HepG2 (cell line): ENCODE results near the gene MFSD12. TPM values are rescaled to one million over a fixed set of nuclear protein-coding genes. Genes with fewer than 3 reads are reported as not detected.

Experiments
- ATAC-seq: fragments of 200-7000 bp; cut with Tn5 transposase; 3 replicates; pipeline ENCODE4 v1.9.1; 2020; ENCODE audit warnings: mild to moderate bottlenecking, moderate library complexity
- BruUV-seq: library from RNA; stranded (reverse); fragments of 400-500 nt; replicated peaks from 2 replicates; lab custom pipeline; 2021; lab: Mats Ljungman, UMichigan
- CTCF ChIA-PET: fragments of 300-600 bp; formaldehyde crosslinking; extraction: SDS; loops from one replicate; lab custom pipeline; 2021; ENCODE audit warnings: low total read pairs, inconsistent platforms, low intra/inter-chr PET ratio; lab: Yijun Ruan, JAX
- POLR2A ChIA-PET: fragments of 350-600 bp; sonication (Branson Sonifier 250); formaldehyde crosslinking; loops from one replicate; lab custom pipeline; 2020; ENCODE audit warnings: antibody characterized with exemption, inconsistent platforms; lab: Yijun Ruan, JAX
- DNase-seq: peaks from one replicate; pipeline ENCODE4 v3.0.0-alpha.2; 2015; ENCODE audit warnings: low spot score
- FAIRE-seq: peaks from 3 replicates; lab custom pipeline; 2011; peaks lifted over from hg19 to GRCh38; lab: Jason Lieb, UNC
- H2AFZ ChIP-seq: one replicate; pipeline ENCODE4 v1.6.1; 2011; ENCODE audit warnings: low read length, inconsistent platforms
- H3K27ac ChIP-seq: fragments of 300-600 bp; 3 replicates; pipeline ENCODE4 v1.8.0; 2011; ENCODE audit warnings: mixed run types, mild to moderate bottlenecking, mixed read lengths, low read length, inconsistent platforms; ENCODE audit not compliant: insufficient read depth; ENCODE audit errors: extremely low read length
- H3K27me3 ChIP-seq, 2 experiments: fragments of 200-600 bp in 1 of 2; 2 replicates in 1 of 2; 3 replicates in 1 of 2; pipeline versions ENCODE4 v1.6.0 to v1.8.0; 2011; ENCODE audit warnings: low read length in 2 of 2, mild to moderate bottlenecking in 2 of 2, moderate library complexity in 2 of 2, inconsistent platforms in 1 of 2; ENCODE audit not compliant: insufficient read depth in 2 of 2, control insufficient read depth in 1 of 2
- H3K36me3 ChIP-seq, 2 experiments: fragments of 200-600 bp in 1 of 2; replicated peaks in 1 of 2; 2 replicates in 1 of 2; 3 replicates in 1 of 2; pipeline versions ENCODE4 v1.5.1 to v1.8.0; 2011; ENCODE audit warnings: low read length in 2 of 2, inconsistent platforms in 1 of 2; ENCODE audit not compliant: insufficient read depth in 2 of 2, control insufficient read depth in 1 of 2
- H3K4me1 ChIP-seq: 2 replicates; pipeline ENCODE4 v1.5.1; 2012; ENCODE audit warnings: low read length, inconsistent platforms; ENCODE audit not compliant: insufficient read depth
- H3K4me2 ChIP-seq: 2 replicates; pipeline ENCODE4 v1.6.0; 2011; ENCODE audit warnings: low read depth, low read length, inconsistent platforms
- H3K4me3 ChIP-seq, 3 experiments: fragments of 200-600 bp in 1 of 3; sonication (generic), shearing (Covaris generic) in 1 of 3; replicated peaks in 1 of 3; 2 replicates each; pipeline ENCODE4 v1.5.1; 2011 to 2016; ENCODE audit warnings: low read length in 3 of 3, inconsistent platforms in 2 of 3, low read depth in 2 of 3, mild to moderate bottlenecking in 2 of 3, control low read depth in 1 of 3, mixed read lengths in 1 of 3; ENCODE audit not compliant: insufficient read depth in 1 of 3
- H3K79me2 ChIP-seq: one replicate; pipeline ENCODE4 v1.6.1; 2011; ENCODE audit warnings: low read length, inconsistent platforms; ENCODE audit not compliant: insufficient read depth
- H3K9ac ChIP-seq: 2 replicates; pipeline ENCODE4 v1.6.0; 2011; ENCODE audit warnings: mild to moderate bottlenecking, low read depth, low read length, inconsistent platforms; ENCODE audit not compliant: insufficient read depth
- H3K9me3 ChIP-seq: 2 replicates; pipeline ENCODE4 v1.5.1; 2012; ENCODE audit warnings: mild to moderate bottlenecking, low read length
- H4K20me1 ChIP-seq: 2 replicates; pipeline ENCODE4 v1.6.0; 2011; ENCODE audit warnings: inconsistent platforms, mild to moderate bottlenecking, low read length, moderate library complexity; ENCODE audit not compliant: insufficient read depth
- AGO1 ChIP-seq: fragments of 200-400 bp; formaldehyde crosslinking; IDR thresholded peaks from 2 replicates; pipeline ENCODE4 v1.6.1; 2017; ENCODE audit warnings: mild to moderate bottlenecking, low read depth, low read length, moderate library complexity; ENCODE audit not compliant: poor library complexity, severe bottlenecking
- BCL6 ChIP-seq: IDR thresholded peaks from 2 replicates; pipeline ENCODE4 v1.6.1; 2016; ENCODE audit warnings: missing genetic modification reagents, missing compliant biosample characterization
- DNMT1 ChIP-seq: sonication (generic); formaldehyde crosslinking; IDR thresholded peaks from 2 replicates; pipeline ENCODE4 v1.5.1; 2020; ENCODE audit warnings: mild to moderate bottlenecking, missing genetic modification reagents
- NFYB ChIP-seq: sonication (generic); formaldehyde crosslinking; IDR thresholded peaks from 2 replicates; pipeline ENCODE4 v1.4.0; 2020; ENCODE audit warnings: missing genetic modification reagents
- USF2 ChIP-seq, 2 experiments: sonication (generic) in 1 of 2; formaldehyde crosslinking in 1 of 2; IDR thresholded peaks; 2 replicates each; pipeline versions ENCODE4 v1.5.1 to v1.6.1; 2011 to 2020; ENCODE audit warnings: borderline replicate concordance in 1 of 2, low read depth in 1 of 2, low read length in 1 of 2, mild to moderate bottlenecking in 1 of 2, missing genetic modification reagents in 1 of 2, moderate library complexity in 1 of 2
- WGBS: methylation state at CpG from one replicate; pipeline ENCODE4 v1.1.6; 2017; ENCODE audit warnings: low lambda C conversion rate; 5-methylcytosine and 5-hydroxymethylcytosine counted together
- in situ Hi-C: cut with HindIII; loops from 2 replicates; pipeline ENCODE4 v1.10.0; 2017; ENCODE audit warnings: low pct_unique_long_range_greater_than_20kb; ENCODE audit not compliant: extremely low pct_ligation_motif_present
- intact Hi-C: fragments of 100-400 bp; cut with micrococcal nuclease; formaldehyde crosslinking; loops from one replicate; pipeline ENCODE4 v1.10.0; 2022; ENCODE audit not compliant: unreplicated experiment
- polyA plus RNA-seq, 8 experiments: library from polyadenylated mRNA; depleted of rRNA in 3 of 8; stranded (reverse) in 7 of 8; unstranded in 1 of 8; fragments of >200 nt; fragmentation: Illumina TruSeq in 4 of 8; extraction: Trizol in 4 of 8; gene quantifications; 2 replicates each; pipeline versions ENCODE4 v1.2.1 to v1.2.3, GENCODE V29; 2011 to 2016; ENCODE audit warnings: low read depth in 4 of 8, missing spikeins in 1 of 8, mixed read lengths in 1 of 8; ENCODE audit not compliant: insufficient read depth in 1 of 8
- total RNA-seq, 5 experiments: library from RNA; depleted of rRNA; stranded (reverse); fragments of >200 nt; fragmentation: Illumina TruSeq; extraction: Trizol; gene quantifications; 2 replicates each; pipeline ENCODE4 v1.2.3, GENCODE V29; 2016; ENCODE audit warnings: low read depth in 1 of 5
- TF ChIP-seq, protein P1 (sequence below): sonication (generic); formaldehyde crosslinking; IDR thresholded peaks from 2 replicates; pipeline ENCODE4 v1.5.0; 2020; ENCODE audit warnings: mild to moderate bottlenecking, missing genetic modification reagents, moderate library complexity

MFSD12 gene
- total and polyA plus RNA-seq, 2 of the 13 experiments (the other 11 are each of a cell fraction or from before 2014, with no cell fraction given) = 27.2 to 29.1 TPM

DNA sequence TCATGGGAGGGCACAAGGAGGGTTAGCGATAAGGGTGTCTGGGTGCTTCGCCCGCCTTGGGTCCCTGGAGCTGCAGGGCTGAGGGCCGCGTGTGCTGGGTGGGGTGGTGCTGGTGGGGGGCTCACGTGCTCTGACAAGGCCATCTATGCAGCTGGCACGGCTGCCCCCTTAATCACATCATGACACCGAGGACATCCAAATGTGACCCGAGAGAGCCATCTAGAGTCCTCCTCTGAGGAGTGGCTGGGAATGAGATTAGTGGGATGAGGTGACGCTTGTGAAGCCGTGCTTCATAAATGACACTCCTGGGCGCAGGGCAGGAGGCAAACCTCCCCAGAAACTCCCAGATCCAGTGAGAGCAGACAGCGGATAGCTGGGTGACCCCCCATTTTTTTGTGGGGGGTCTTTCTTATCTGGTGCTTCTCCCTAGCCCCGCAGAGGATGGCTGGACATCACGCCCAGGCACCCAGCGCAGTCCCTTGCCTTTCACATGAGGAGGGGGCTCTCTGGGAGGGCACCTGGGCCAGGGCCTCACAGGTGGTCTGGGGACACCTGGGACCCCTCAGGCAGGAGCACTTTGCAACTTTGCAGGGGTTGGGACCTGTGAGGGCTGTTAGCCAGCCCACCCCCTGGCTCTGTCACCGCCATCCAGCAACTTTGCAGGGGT is 44.7 kb downstream of the MFSD12 start:
- Histone ChIP-seq H3K4me2 (no peak overlapping the region), H3K9me3 (no peaks in the 10 kb centered on the region), H3K9ac (no peak overlapping the region), H3K79me2 (peaks cover 71% of the 10 kb centered on the region), H3K27me3 (no peaks in the 10 kb centered on the region), H3K36me3 (peaks cover 5 to 24% of the 10 kb centered on the region in 2 experiments; a peak in 4 of 5 replicates), H3K4me3 (no peak overlapping the region), H3K27ac (no peak overlapping the region), H2AFZ (no peak overlapping the region), H3K4me1 (peaks cover 22% of the 10 kb centered on the region), H4K20me1 (peaks cover 31% of the 10 kb centered on the region; the same call in 1 of the 2 replicates)
- intact Hi-C loops = no loop called here
- TF ChIP-seq NFYB (CRISPR knock-in tag) = no peak
- TF ChIP-seq, protein P1, sequence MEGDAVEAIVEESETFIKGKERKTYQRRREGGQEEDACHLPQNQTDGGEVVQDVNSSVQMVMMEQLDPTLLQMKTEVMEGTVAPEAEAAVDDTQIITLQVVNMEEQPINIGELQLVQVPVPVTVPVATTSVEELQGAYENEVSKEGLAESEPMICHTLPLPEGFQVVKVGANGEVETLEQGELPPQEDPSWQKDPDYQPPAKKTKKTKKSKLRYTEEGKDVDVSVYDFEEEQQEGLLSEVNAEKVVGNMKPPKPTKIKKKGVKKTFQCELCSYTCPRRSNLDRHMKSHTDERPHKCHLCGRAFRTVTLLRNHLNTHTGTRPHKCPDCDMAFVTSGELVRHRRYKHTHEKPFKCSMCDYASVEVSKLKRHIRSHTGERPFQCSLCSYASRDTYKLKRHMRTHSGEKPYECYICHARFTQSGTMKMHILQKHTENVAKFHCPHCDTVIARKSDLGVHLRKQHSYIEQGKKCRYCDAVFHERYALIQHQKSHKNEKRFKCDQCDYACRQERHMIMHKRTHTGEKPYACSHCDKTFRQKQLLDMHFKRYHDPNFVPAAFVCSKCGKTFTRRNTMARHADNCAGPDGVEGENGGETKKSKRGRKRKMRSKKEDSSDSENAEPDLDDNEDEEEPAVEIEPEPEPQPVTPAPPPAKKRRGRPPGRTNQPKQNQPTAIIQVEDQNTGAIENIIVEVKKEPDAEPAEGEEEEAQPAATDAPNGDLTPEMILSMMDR (CRISPR knock-in tag) = peak; percentile 29; the same call in 1 of the 2 replicates
- DNase-seq (no peak), FAIRE-seq (no peak), ATAC-seq (no peak)
- in situ Hi-C loops = no loop called here
- WGBS = 93% methylated on average over 12 of the region's 17 CpGs
- CTCF ChIA-PET = no interaction called here
- POLR2A ChIA-PET = no interaction called here
- BruUV-seq = no TSS peak

DNA sequence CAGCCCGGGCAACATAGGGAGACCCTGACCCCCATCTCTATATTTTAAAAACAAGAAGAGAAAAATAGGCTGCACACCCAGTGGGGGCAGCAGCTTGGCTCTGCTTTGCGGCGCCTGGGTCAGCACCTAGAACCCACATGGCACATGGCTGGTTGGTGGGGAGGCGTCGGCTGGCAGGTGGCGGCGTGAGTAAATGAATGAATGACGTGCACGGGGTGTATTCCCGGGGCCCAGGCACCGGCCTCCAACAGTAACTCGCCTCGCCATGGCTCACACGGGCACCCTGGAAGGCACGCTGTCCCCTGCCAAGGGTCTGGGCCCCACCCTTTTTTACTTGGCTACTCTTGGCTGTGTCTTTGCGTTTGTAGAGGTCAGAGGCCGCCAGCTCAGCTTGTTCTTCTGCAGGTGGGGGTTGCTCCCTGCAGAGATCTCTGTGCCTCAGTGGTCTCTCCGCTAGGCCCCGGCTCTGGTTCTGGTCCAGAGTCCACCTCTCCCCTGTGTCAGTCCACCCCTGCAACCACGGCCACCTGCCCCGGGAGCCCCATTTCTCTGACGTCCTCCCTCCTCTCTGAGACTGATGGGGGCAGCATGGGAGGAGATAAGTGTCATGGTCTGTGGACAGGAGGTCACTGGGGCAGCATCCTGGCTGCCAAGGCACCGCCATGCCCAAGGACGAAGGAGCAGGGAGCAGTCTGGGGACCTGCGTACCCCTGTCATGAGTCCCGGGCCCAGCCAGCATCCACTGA is 45.7 kb downstream of the MFSD12 start:
- H3K27ac ChIP-seq = no peak overlapping the region
- TF ChIP-seq USF2 (IDR thresholded peaks at IDR 0.05; ENCODE audit: low read depth, low read length) (no peak), USF2 (CRISPR knock-in tag; IDR thresholded peaks at IDR 0.05; ENCODE audit: borderline replicate concordance) (no peak), BCL6 (CRISPR knock-in tag) (no peak), DNMT1 (CRISPR knock-in tag) (no peak), AGO1 (no peak)
- TF ChIP-seq, all 625 proteins: peak for 0
- no peak overlapping the region for H3K4me3 ChIP-seq
- peaks cover 5 to 23% of the 10 kb centered on the region in 2 experiments; a peak in 4 of 5 replicates for H3K36me3 ChIP-seq
- FAIRE-seq = no peak
- no peaks in the 10 kb centered on the region for H3K9me3 ChIP-seq
- H3K4me2 ChIP-seq = no peak overlapping the region
- no peak overlapping the region for H2AFZ ChIP-seq
- ChIA-PET CTCF (no interaction called here), POLR2A (no interaction called here)
- no TSS peak for BruUV-seq
- H3K9ac ChIP-seq = no peak overlapping the region
- H3K79me2 ChIP-seq = peaks cover 80% of the 10 kb centered on the region
- no peak for ATAC-seq
- no peaks in the 10 kb centered on the region for H3K27me3 ChIP-seq
- 96% methylated on average over 21 of the region's 26 CpGs for WGBS
- intact Hi-C loops (no loop called here), in situ Hi-C loops (no loop called here)
- H4K20me1 ChIP-seq = peaks cover 26% of the 10 kb centered on the region; the same call in 1 of the 2 replicates
- no peak for DNase-seq
- peaks cover 14% of the 10 kb centered on the region for H3K4me1 ChIP-seq
